ENCODE results near the gene CPTP. TPM values are rescaled to one million over a fixed set of nuclear protein-coding genes. Genes with fewer than 3 reads are reported as not detected.
"Not testable (repeated sequence)": the region's sequence is repeated elsewhere in the genome, so short reads cannot be mapped to it uniquely, and the experiment has no call there.

The CPTP gene
- total RNA-seq, 1 experiment from 2014 or later: 14.0 TPM

- Histone ChIP-seq H3K9ac (ENCODE audit: extremely low read depth, insufficient read length, low read length) (no peak overlapping the region), H3K14ac (ENCODE audit: insufficient read depth, low read length) (no peak overlapping the region; the same call in 1 of the 2 replicates), H3K79me1 (ENCODE audit: insufficient read depth, low read depth, low read length, poor library complexity, severe bottlenecking) (peaks cover 2% of the 10 kb centered on the region), H3K79me2 (ENCODE audit: insufficient read depth, low read length) (peaks cover 2% of the 10 kb centered on the region; the same call in 1 of the 2 replicates), H3K23ac (ENCODE audit: insufficient read length, low read depth, low read length) (no peak overlapping the region), H2BK12ac (ENCODE audit: insufficient read length, low read depth, low read length) (no peak overlapping the region), H2BK15ac (ENCODE audit: low read depth, low read length) (no peak overlapping the region), H4K20me1 (ENCODE audit: control insufficient read depth, insufficient read depth, insufficient read length) (no peaks in the 10 kb centered on the region), H3K18ac (ENCODE audit: insufficient read length, low read depth, low read length) (peak overlapping the region; percentile 67), H3K4me1 (ENCODE audit: insufficient read depth, low read length) (no peaks in the 10 kb centered on the region; the same call in 1 of the 2 replicates), H4K8ac (replicated peaks; ENCODE audit: insufficient read length, low read depth, low read length) (no peak overlapping the region), H3K23me2 (ENCODE audit: insufficient read length, low read depth, low read length, poor library complexity, severe bottlenecking) (no peaks in the 10 kb centered on the region), H4K5ac (ENCODE audit: insufficient read length, low read depth, low read length) (no peak overlapping the region), H3T11ph (ENCODE audit: low read length) (no peak overlapping the region), H3K56ac (ENCODE audit: insufficient read length, low read depth, low read length) (no peak overlapping the region), H3K27ac (ENCODE audit: insufficient read length, low read depth, low read length) (no peak overlapping the region), H2BK5ac (ENCODE audit: insufficient read length, low read length) (no peak overlapping the region), H3K9me3 (ENCODE audit: control insufficient read depth, low read depth, low read length) (no peaks in the 10 kb centered on the region), H2AFZ (ENCODE audit: low read length) (no peak overlapping the region), H2AK5ac (ENCODE audit: insufficient read length, low read length) (no peak overlapping the region), H2BK120ac (ENCODE audit: low read depth, low read length, poor library complexity, severe bottlenecking) (no peak overlapping the region), H2BK20ac (ENCODE audit: low read depth, low read length, poor library complexity, severe bottlenecking) (no peak overlapping the region), H4K91ac (ENCODE audit: insufficient read length, low read depth, low read length) (no peak overlapping the region), H3K4me2 (ENCODE audit: insufficient read depth, insufficient read length, low read length) (no peak overlapping the region), H3K27me3 (ENCODE audit: insufficient read depth, low read length) (no peaks in the 10 kb centered on the region), H3K4ac (ENCODE audit: low read depth, low read length) (no peak overlapping the region; the same call in 1 of the 2 replicates)
- Mint-ChIP-seq H3K27ac (peak overlapping the region; percentile 83 to 95 (median 93); a peak in 5 of 7 replicates), H3K4me3 (peak overlapping the region; percentile 22 to 23; a peak in 1 of 5 replicates), H3K27me3 (ENCODE audit: low read depth) (no peaks in the 10 kb centered on the region), H3K36me3 (ENCODE audit: insufficient read depth in 1 of 3, low read depth in 3 of 3) (peaks cover 18 to 70% (median 66%) of the 10 kb centered on the region in 3 experiments), H3K9me3 (no peaks in the 10 kb centered on the region), H3K4me1 (peaks cover 8 to 16% of the 10 kb centered on the region in 2 experiments)
- peak; percentile 75 for DNase-seq
- TF ChIP-seq, protein P1, sequence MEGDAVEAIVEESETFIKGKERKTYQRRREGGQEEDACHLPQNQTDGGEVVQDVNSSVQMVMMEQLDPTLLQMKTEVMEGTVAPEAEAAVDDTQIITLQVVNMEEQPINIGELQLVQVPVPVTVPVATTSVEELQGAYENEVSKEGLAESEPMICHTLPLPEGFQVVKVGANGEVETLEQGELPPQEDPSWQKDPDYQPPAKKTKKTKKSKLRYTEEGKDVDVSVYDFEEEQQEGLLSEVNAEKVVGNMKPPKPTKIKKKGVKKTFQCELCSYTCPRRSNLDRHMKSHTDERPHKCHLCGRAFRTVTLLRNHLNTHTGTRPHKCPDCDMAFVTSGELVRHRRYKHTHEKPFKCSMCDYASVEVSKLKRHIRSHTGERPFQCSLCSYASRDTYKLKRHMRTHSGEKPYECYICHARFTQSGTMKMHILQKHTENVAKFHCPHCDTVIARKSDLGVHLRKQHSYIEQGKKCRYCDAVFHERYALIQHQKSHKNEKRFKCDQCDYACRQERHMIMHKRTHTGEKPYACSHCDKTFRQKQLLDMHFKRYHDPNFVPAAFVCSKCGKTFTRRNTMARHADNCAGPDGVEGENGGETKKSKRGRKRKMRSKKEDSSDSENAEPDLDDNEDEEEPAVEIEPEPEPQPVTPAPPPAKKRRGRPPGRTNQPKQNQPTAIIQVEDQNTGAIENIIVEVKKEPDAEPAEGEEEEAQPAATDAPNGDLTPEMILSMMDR (conservative IDR thresholded peaks at IDR 0.05): no peak
- no CpG with 5 or more reads among the region's 26 CpGs for WGBS (ENCODE audit: extremely low coverage, insufficient read length, low lambda C conversion rate)
These were observed 9.1 kb upstream of the CPTP start for GRCh38 chr1:1315435-1315954.

- not testable (repeated sequence) for H2BK5ac ChIP-seq (ENCODE audit: insufficient read length, low read length); DNase-seq; H4K91ac ChIP-seq (ENCODE audit: insufficient read length, low read depth, low read length); H3K79me1 ChIP-seq (ENCODE audit: insufficient read depth, low read depth, low read length, poor library complexity, severe bottlenecking); H2AK5ac ChIP-seq (ENCODE audit: insufficient read length, low read length); H3K27me3 ChIP-seq (ENCODE audit: insufficient read depth, low read length); H4K5ac ChIP-seq (ENCODE audit: insufficient read length, low read depth, low read length); H3K18ac ChIP-seq (ENCODE audit: insufficient read length, low read depth, low read length); H3K4me1 ChIP-seq (ENCODE audit: insufficient read depth, low read length); H4K8ac ChIP-seq (replicated peaks; ENCODE audit: insufficient read length, low read depth, low read length); H2BK20ac ChIP-seq (ENCODE audit: low read depth, low read length, poor library complexity, severe bottlenecking); H3K23me2 ChIP-seq (ENCODE audit: insufficient read length, low read depth, low read length, poor library complexity, severe bottlenecking); H3K23ac ChIP-seq (ENCODE audit: insufficient read length, low read depth, low read length); H3K79me2 ChIP-seq (ENCODE audit: insufficient read depth, low read length); H4K20me1 ChIP-seq (ENCODE audit: control insufficient read depth, insufficient read depth, insufficient read length); H2BK12ac ChIP-seq (ENCODE audit: insufficient read length, low read depth, low read length); H2AFZ ChIP-seq (ENCODE audit: low read length); H3K9me3 Mint-ChIP-seq; H2BK15ac ChIP-seq (ENCODE audit: low read depth, low read length); H3K56ac ChIP-seq (ENCODE audit: insufficient read length, low read depth, low read length); H3K9me3 ChIP-seq (ENCODE audit: control insufficient read depth, low read depth, low read length); H3K4ac ChIP-seq (ENCODE audit: low read depth, low read length); H3K9ac ChIP-seq (ENCODE audit: extremely low read depth, insufficient read length, low read length); H3K14ac ChIP-seq (ENCODE audit: insufficient read depth, low read length); H3K27ac ChIP-seq (ENCODE audit: insufficient read length, low read depth, low read length); H3T11ph ChIP-seq (ENCODE audit: low read length); H3K27me3 Mint-ChIP-seq (ENCODE audit: low read depth); H2BK120ac ChIP-seq (ENCODE audit: low read depth, low read length, poor library complexity, severe bottlenecking); H3K4me2 ChIP-seq (ENCODE audit: insufficient read depth, insufficient read length, low read length)
- Mint-ChIP-seq H3K36me3 (ENCODE audit: insufficient read depth in 1 of 3, low read depth in 3 of 3) (peaks cover 18 to 66% (median 61%) of the 10 kb centered on the region in 3 experiments), H3K4me1 (peaks cover 8 to 16% of the 10 kb centered on the region in 2 experiments), H3K4me3 (0 out of 5 replicates have a peak overlapping the region, but pooled peaks of 1 of the 2 experiments have one; percentile 5), H3K27ac (peak overlapping the region in 1 of 3 experiments; percentile 77; a peak in 1 of 7 replicates)
- no CpG with 5 or more reads among the region's 8 CpGs for WGBS (ENCODE audit: extremely low coverage, insufficient read length, low lambda C conversion rate)
These were observed 8.4 kb upstream of the CPTP start for GRCh38 chr1:1316199-1316598.
